HG03469 (cell line): ENCODE data around the gene RFPL3.
"Not testable (repeated sequence)": the region's sequence is repeated elsewhere in the genome, so short reads cannot be mapped to it uniquely, and the experiment has no call there.

Experiments used
- ATAC-seq: cut with Tn5 transposase; IDR thresholded peaks from one replicate; pipeline ENCODE4 v1.9.1; 2021; ENCODE audit warnings: mild to moderate bottlenecking, moderate library complexity, moderate number of reproducible peaks; ENCODE audit not compliant: unreplicated experiment

The RFPL3 gene

GRCh38 chr22:32357567-32357966, at the start of gene RFPL3:
TSS of gene RFPL3 (plus strand) at chr22:32357867. CDS start at chr22:32358072, 205 bp downstream.
- ATAC-seq = not testable (repeated sequence)

GRCh38 chr22:32308191-32308590, 49.5 kb upstream of the RFPL3 start:
- ATAC-seq = no peak

- ATAC-seq = no peak
These were observed 48.7 kb upstream of the RFPL3 start for GRCh38 chr22:32308934-32309333.

GRCh38 chr22:32309585-32310251, 47.9 kb upstream of the RFPL3 start:
- ATAC-seq = no peak

- no peak for ATAC-seq
These were observed 46.9 kb upstream of the RFPL3 start for GRCh38 chr22:32310777-32311176.

GRCh38 chr22:32311551-32312071, 46.1 kb upstream of the RFPL3 start:
- ATAC-seq = no peak

- no peak for ATAC-seq
These were observed 44.9 kb upstream of the RFPL3 start for GRCh38 chr22:32312748-32313147.

- ATAC-seq = no peak
These were observed 44.1 kb upstream of the RFPL3 start for GRCh38 chr22:32313532-32313931.

GRCh38 chr22:32317524-32317923, 40.1 kb upstream of the RFPL3 start:
- ATAC-seq = no peak

- no peak for ATAC-seq
These were observed 39.3 kb upstream of the RFPL3 start for GRCh38 chr22:32318361-32318760.

GRCh38 chr22:32319861-32320406, 37.7 kb upstream of the RFPL3 start:
- ATAC-seq = no peak

- no peak for ATAC-seq
These were observed 34.7 kb upstream of the RFPL3 start for GRCh38 chr22:32322986-32323385.

- no peak for ATAC-seq
These were observed 34.0 kb upstream of the RFPL3 start for GRCh38 chr22:32323513-32324164.

GRCh38 chr22:32324505-32325415, 32.9 kb upstream of the RFPL3 start:
- ATAC-seq = no peak

- ATAC-seq = no peak
These were observed 32.3 kb upstream of the RFPL3 start for GRCh38 chr22:32325416-32325801.

GRCh38 chr22:32325811-32326237, 31.8 kb upstream of the RFPL3 start:
- no peak for ATAC-seq

GRCh38 chr22:32326647-32327046, 31.0 kb upstream of the RFPL3 start:
- ATAC-seq = no peak

GRCh38 chr22:32327066-32327465, 30.6 kb upstream of the RFPL3 start:
- ATAC-seq = no peak

- no peak for ATAC-seq
These were observed 30.0 kb upstream of the RFPL3 start for GRCh38 chr22:32327596-32328171.

- no peak for ATAC-seq
These were observed 29.1 kb upstream of the RFPL3 start for GRCh38 chr22:32328306-32329201.
